Activated B cell treated with CpG ODN at 0.5 μM for 24 hours (primary cell): ENCODE data around the gene MYLK4. TPM values are rescaled to one million over a fixed set of nuclear protein-coding genes. Genes with fewer than 3 reads are reported as not detected.

Experiments
- ATAC-seq: fragments of 200-7000 bp; cut with Tn5 transposase; one replicate; pipeline ENCODE4 v1.10.0; 2021; ENCODE audit warnings: low read depth, mild to moderate bottlenecking, moderate library complexity
- CTCF ChIA-PET: fragments of 350-600 bp; sonication (Branson Sonifier 250); formaldehyde crosslinking; loops from one replicate; lab custom pipeline; 2021; ENCODE audit warnings: antibody characterized with exemption; lab: Charles Lee
- POLR2A ChIA-PET: fragments of 350-600 bp; sonication (Branson Sonifier 250); formaldehyde crosslinking; loops from one replicate; lab custom pipeline; 2021; ENCODE audit warnings: antibody characterized with exemption; lab: Charles Lee
- DNase-seq: peaks from one replicate; pipeline ENCODE4 v3.0.0; 2022
- H3K27ac Mint-ChIP-seq: one replicate; pipeline ENCODE4 v1.8.0; 2020; ENCODE audit warnings: mixed read lengths
- H3K27me3 Mint-ChIP-seq: one replicate; pipeline ENCODE4 v1.8.0; 2021; ENCODE audit warnings: mixed read lengths
- H3K36me3 Mint-ChIP-seq: one replicate; pipeline ENCODE4 v1.8.0; 2021; ENCODE audit warnings: low read depth, mixed read lengths
- H3K4me1 Mint-ChIP-seq: one replicate; pipeline ENCODE4 v1.8.0; 2021; ENCODE audit warnings: mixed read lengths
- H3K4me3 Mint-ChIP-seq: one replicate; pipeline ENCODE4 v1.8.0; 2020; ENCODE audit warnings: mild to moderate bottlenecking, mixed read lengths
- H3K9me3 Mint-ChIP-seq: one replicate; pipeline ENCODE4 v1.8.0; 2020; ENCODE audit warnings: mixed read lengths
- CTCF ChIP-seq: fragments of 200-600 bp; IDR thresholded peaks from one replicate; pipeline ENCODE4 v1.8.0; 2022; ENCODE audit warnings: antibody characterized with exemption, mild to moderate bottlenecking
- intact Hi-C: fragments of 100-400 bp; cut with micrococcal nuclease; formaldehyde crosslinking; loops from one replicate; pipeline ENCODE4 v1.15.1; 2024
- total RNA-seq: library from RNA; stranded (reverse); gene quantifications from 2 replicates; pipeline ENCODE4 v1.2.3, GENCODE V29; 2022

The MYLK4 gene
- total RNA-seq, 1 donor from 2014 or later, result 0.58 TPM

- H3K27me3 Mint-ChIP-seq, result no peaks in the 10 kb centered on the region
- peaks cover 9% of the 10 kb centered on the region for H3K9me3 Mint-ChIP-seq
- intact Hi-C loops, result loop anchor here (1.0 to 2.0 kb wide), 3 partner anchors 17 to 489 kb away; partner anchors contain the start of genes GMDS, MYLK4 and WRNIP1
- H3K36me3 Mint-ChIP-seq, result no peaks in the 10 kb centered on the region
- peaks cover 19% of the 10 kb centered on the region for H3K4me1 Mint-ChIP-seq
- ChIA-PET CTCF (interaction anchor here (0.7 to 3.4 kb wide), 3 partner anchors 16 to 998 kb away, joined by 3 to 28 read pairs (median 4); partner anchors contain the start of gene MYLK4), POLR2A (interaction anchor here (0.6 to 2.1 kb wide), 8 partner anchors 16 to 1406 kb away, joined by 3 to 12 read pairs (median 4); partner anchors contain the start of genes MYLK4, SERPINB1 and WRNIP1)
- TF ChIP-seq CTCF, result no peak
- DNase-seq (no peak), ATAC-seq (no peak)
- peak overlapping the region; percentile 85 for H3K27ac Mint-ChIP-seq
- no peak overlapping the region for H3K4me3 Mint-ChIP-seq
Observed at GRCh38 chr6:2733736-2734480, 16.8 kb downstream of the MYLK4 start.

- peak overlapping the region; percentile 24 for H3K4me3 Mint-ChIP-seq
- no peaks in the 10 kb centered on the region for H3K36me3 Mint-ChIP-seq
- H3K4me1 Mint-ChIP-seq, result peaks cover 19% of the 10 kb centered on the region
- TF ChIP-seq CTCF, result no peak
- CTCF ChIA-PET, result interaction anchor here (0.7 to 3.4 kb wide), 6 partner anchors 17 to 999 kb away, joined by 3 to 28 read pairs (median 4); partner anchors contain the start of gene MYLK4
- no peaks in the 10 kb centered on the region for H3K27me3 Mint-ChIP-seq
- intact Hi-C loops, result loop anchor here (1.0 to 2.0 kb wide), 3 partner anchors 17 to 488 kb away; partner anchors contain the start of genes GMDS, MYLK4 and WRNIP1
- peak overlapping the region; percentile 85 for H3K27ac Mint-ChIP-seq
- DNase-seq (peak; percentile 52), ATAC-seq (peak; percentile 99)
- POLR2A ChIA-PET, result interaction anchor here (0.6 to 2.1 kb wide), 7 partner anchors 17 to 1071 kb away, joined by 3 to 12 read pairs (median 4); partner anchors contain the start of genes MYLK4, SERPINB1 and WRNIP1
- peaks cover 9% of the 10 kb centered on the region for H3K9me3 Mint-ChIP-seq
Observed at GRCh38 chr6:2733324-2733723, 17.4 kb downstream of the MYLK4 start.

GRCh38 chr6:2732503-2733089, 18.1 kb downstream of the MYLK4 start:
- Mint-ChIP-seq H3K27ac (peak overlapping the region; percentile 85), H3K4me1 (peaks cover 15% of the 10 kb centered on the region), H3K36me3 (no peaks in the 10 kb centered on the region), H3K4me3 (peak overlapping the region; percentile 24), H3K27me3 (no peaks in the 10 kb centered on the region), H3K9me3 (peaks cover 9% of the 10 kb centered on the region)
- no peak for DNase-seq
- no peak for TF ChIP-seq CTCF
- no peak for ATAC-seq
- POLR2A ChIA-PET, result interaction anchor here (1.2 to 2.1 kb wide), 4 partner anchors 14 to 109 kb away, joined by 3 to 12 read pairs (median 5); partner anchors contain the start of genes MYLK4, SERPINB1 and WRNIP1
- CTCF ChIA-PET, result interaction anchor here (1.0 to 3.4 kb wide), 5 partner anchors 17 to 1000 kb away, joined by 3 to 28 read pairs (median 4); partner anchors contain the start of gene MYLK4
- intact Hi-C loops, result loop anchor here (1.0 to 2.0 kb wide), 3 partner anchors 18 to 487 kb away; partner anchors contain the start of genes GMDS, MYLK4 and WRNIP1

GRCh38 chr6:2731281-2731909, 19.3 kb downstream of the MYLK4 start:
- TF ChIP-seq CTCF, result no peak
- H3K27me3 Mint-ChIP-seq, result no peaks in the 10 kb centered on the region
- ATAC-seq (no peak), DNase-seq (no peak)
- H3K27ac Mint-ChIP-seq, result no peak overlapping the region
- POLR2A ChIA-PET, result no interaction called here
- H3K4me1 Mint-ChIP-seq, result peaks cover 15% of the 10 kb centered on the region
- no peaks in the 10 kb centered on the region for H3K36me3 Mint-ChIP-seq
- H3K9me3 Mint-ChIP-seq, result peaks cover 9% of the 10 kb centered on the region
- intact Hi-C loops, result no loop called here
- no peak overlapping the region for H3K4me3 Mint-ChIP-seq
- CTCF ChIA-PET, result interaction anchor here (3.4 kb wide), 1 partner anchor 19 kb away, joined by 28 read pairs; the partner anchor contains the start of gene MYLK4
